Gastrocnemius medialis (tissue), 4 donors: Measurements from ENCODE around the gene KCNK16.

Experiments
- CTCF ChIP-seq, 5 experiments: fragments of 450-650 bp in 3 of 5; fragments of 200-600 bp in 2 of 5; sonication (generic) in 2 of 5; IDR thresholded peaks in 4 of 5; conservative IDR thresholded peaks in 1 of 5; 1 replicate in 4 of 5; 2 replicates in 1 of 5; pipeline ENCODE4 v1.5.1; 2016 to 2019; ENCODE audit warnings: antibody characterized with exemption in 5 of 5, mild to moderate bottlenecking in 3 of 5, moderate library complexity in 3 of 5
- POLR2A ChIP-seq, 2 donors: fragments of 450-650 bp; IDR thresholded peaks; one replicate each; pipeline ENCODE4 v1.6.1; 2017; ENCODE audit warnings: antibody characterized with exemption in 2 of 2, mild to moderate bottlenecking in 2 of 2, moderate library complexity in 2 of 2

GRCh38 chr6:39313526-39314272, 8.8 kb downstream of the KCNK16 start:
- TF ChIP-seq CTCF (IDR thresholded peaks at IDR 0.05 in 4 of 5, conservative IDR thresholded peaks at IDR 0.05 in 1 of 5) (no peak), POLR2A (IDR thresholded peaks at IDR 0.05) (no peak)
